ENCODE data around the gene SUPT4H1.
"Not testable (repeated sequence)": the region's sequence is repeated elsewhere in the genome, so short reads cannot be mapped to it uniquely, and the experiment has no call there.

The SUPT4H1 gene

GRCh38 chr17:58363457-58364185 lies 11.6 kb upstream of the SUPT4H1 start:
- DNase-seq (ENCODE audit: low read depth in 2 of 2) = no peak

- no peak for DNase-seq (ENCODE audit: low read depth in 2 of 2)
These were observed 10.5 kb upstream of the SUPT4H1 start for GRCh38 chr17:58362368-58363014.

- no peak for DNase-seq (ENCODE audit: low read depth in 2 of 2)
These were observed 8.5 kb upstream of the SUPT4H1 start for GRCh38 chr17:58360296-58361063.

GRCh38 chr17:58358408-58359172 lies 6.6 kb upstream of the SUPT4H1 start:
- no peak for DNase-seq (ENCODE audit: low read depth in 2 of 2)

- DNase-seq (ENCODE audit: low read depth in 2 of 2) = no peak
These were observed 5.6 kb upstream of the SUPT4H1 start for GRCh38 chr17:58357312-58358297.

- DNase-seq (ENCODE audit: low read depth in 2 of 2) = no peak
These were observed 4.2 kb upstream of the SUPT4H1 start for GRCh38 chr17:58356231-58356630.

- no peak for DNase-seq (ENCODE audit: low read depth in 2 of 2)
These were observed 2.7 kb upstream of the SUPT4H1 start for GRCh38 chr17:58354541-58355216.

- DNase-seq (ENCODE audit: low read depth in 2 of 2) = no peak
These were observed 1.4 kb upstream of the SUPT4H1 start for GRCh38 chr17:58353389-58353825.

GRCh38 chr17:58352596-58353388 lies 791 bp upstream of the SUPT4H1 start:
- DNase-seq (ENCODE audit: low read depth in 2 of 2) = no peak

- no peak for DNase-seq (ENCODE audit: low read depth in 2 of 2)
These were observed 819 bp downstream of the SUPT4H1 start for GRCh38 chr17:58351182-58351581.

- no peak for DNase-seq (ENCODE audit: low read depth in 2 of 2)
These were observed 4.0 kb downstream of the SUPT4H1 start for GRCh38 chr17:58348038-58348437.

GRCh38 chr17:58345500-58345899 lies 6.5 kb downstream of the SUPT4H1 start:
- no peak for DNase-seq (ENCODE audit: low read depth in 2 of 2)

GRCh38 chr17:58344791-58345157 lies 7.2 kb downstream of the SUPT4H1 start:
- peak; percentile 48 to 60 for DNase-seq (ENCODE audit: low read depth in 2 of 2)

GRCh38 chr17:58344047-58344790 lies 7.8 kb downstream of the SUPT4H1 start:
- DNase-seq (ENCODE audit: low read depth in 2 of 2) = peak; percentile 67 to 77

- DNase-seq (ENCODE audit: low read depth in 2 of 2) = no peak
These were observed 8.9 kb downstream of the SUPT4H1 start for GRCh38 chr17:58343131-58343530.

- no peak for DNase-seq (ENCODE audit: low read depth in 2 of 2)
These were observed 10.0 kb downstream of the SUPT4H1 start for GRCh38 chr17:58341861-58342475.

GRCh38 chr17:58341136-58341860 lies 10.7 kb downstream of the SUPT4H1 start:
- DNase-seq (ENCODE audit: low read depth in 2 of 2) = not testable (repeated sequence)

Data from stimulated activated CD4-positive, alpha-beta T cell treated with anti-CD3 and anti-CD28 coated beads, Interleukin-1b, Interleukin-23, amount 100 ng/mL, for 4 hours (primary cell).